HL-60 (cell line): ENCODE results near the gene RPS6KL1.

Experiments used
- SPI1 ChIP-seq: IDR thresholded peaks from 2 replicates; pipeline ENCODE4 v1.6.1; 2012; ENCODE audit warnings: low read depth, mild to moderate bottlenecking, borderline replicate concordance
- TF ChIP-seq, protein P1 (sequence below): IDR thresholded peaks from one replicate; pipeline ENCODE4 v1.5.1; 2011; ENCODE audit warnings: low read length, control low read depth, inconsistent platforms; ENCODE audit not compliant: insufficient read depth

DNA sequence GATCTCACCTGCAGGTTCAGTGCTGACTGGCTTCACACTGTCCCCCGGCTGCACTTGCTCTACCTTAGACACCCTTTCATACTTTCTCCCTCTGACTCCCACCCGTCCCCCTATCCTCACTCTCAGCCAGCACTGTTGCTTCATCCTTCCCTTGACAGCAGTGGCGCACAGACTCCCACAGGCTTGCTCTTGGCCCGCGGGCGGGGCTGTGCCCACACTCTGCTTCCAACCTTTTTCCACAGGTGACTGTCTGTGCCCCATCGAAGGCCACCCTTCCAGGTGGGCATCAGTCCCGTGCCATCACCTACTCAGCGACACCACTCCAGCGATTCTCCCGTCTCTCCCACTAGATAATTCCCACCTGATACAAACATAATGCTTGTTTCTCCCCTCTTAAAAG, 1.0 kb upstream of the RPS6KL1 start:
- TF ChIP-seq, protein P1, sequence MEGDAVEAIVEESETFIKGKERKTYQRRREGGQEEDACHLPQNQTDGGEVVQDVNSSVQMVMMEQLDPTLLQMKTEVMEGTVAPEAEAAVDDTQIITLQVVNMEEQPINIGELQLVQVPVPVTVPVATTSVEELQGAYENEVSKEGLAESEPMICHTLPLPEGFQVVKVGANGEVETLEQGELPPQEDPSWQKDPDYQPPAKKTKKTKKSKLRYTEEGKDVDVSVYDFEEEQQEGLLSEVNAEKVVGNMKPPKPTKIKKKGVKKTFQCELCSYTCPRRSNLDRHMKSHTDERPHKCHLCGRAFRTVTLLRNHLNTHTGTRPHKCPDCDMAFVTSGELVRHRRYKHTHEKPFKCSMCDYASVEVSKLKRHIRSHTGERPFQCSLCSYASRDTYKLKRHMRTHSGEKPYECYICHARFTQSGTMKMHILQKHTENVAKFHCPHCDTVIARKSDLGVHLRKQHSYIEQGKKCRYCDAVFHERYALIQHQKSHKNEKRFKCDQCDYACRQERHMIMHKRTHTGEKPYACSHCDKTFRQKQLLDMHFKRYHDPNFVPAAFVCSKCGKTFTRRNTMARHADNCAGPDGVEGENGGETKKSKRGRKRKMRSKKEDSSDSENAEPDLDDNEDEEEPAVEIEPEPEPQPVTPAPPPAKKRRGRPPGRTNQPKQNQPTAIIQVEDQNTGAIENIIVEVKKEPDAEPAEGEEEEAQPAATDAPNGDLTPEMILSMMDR = no peak
- no peak for TF ChIP-seq SPI1
